GM12892 (cell line): ENCODE measurements around the gene LRP8.

ENCODE experiments used
- POLR2A ChIP-seq: IDR thresholded peaks from 2 replicates; pipeline ENCODE4 v1.6.1; 2011; ENCODE audit warnings: low read depth, low read length, control low read depth
- POLR2AphosphoS5 ChIP-seq: IDR thresholded peaks from 2 replicates; pipeline ENCODE4 v1.6.1; 2011; ENCODE audit warnings: low read depth, low read length, control low read depth
- TAF1 ChIP-seq: IDR thresholded peaks from 2 replicates; pipeline ENCODE4 v1.6.1; 2011; ENCODE audit warnings: low read depth, mild to moderate bottlenecking, control low read depth, low read length, borderline replicate concordance

- TF ChIP-seq POLR2A (no peak), TAF1 (no peak), POLR2AphosphoS5 (no peak)
Observed at GRCh38 chr1:53271446-53272090, 56.3 kb downstream of the LRP8 start.
